HPDE6-E6E7 (cell line): Measurements from ENCODE around the gene PSMA1.
"Not testable (repeated sequence)": the region's sequence is repeated elsewhere in the genome, so short reads cannot be mapped to it uniquely, and the experiment has no call there.

Experiments
- DNase-seq: peaks from one replicate; pipeline ENCODE4 v3.0.0; 2011; ENCODE audit warnings: missing footprints; ENCODE audit errors: extremely low spot score

The PSMA1 gene

DNA sequence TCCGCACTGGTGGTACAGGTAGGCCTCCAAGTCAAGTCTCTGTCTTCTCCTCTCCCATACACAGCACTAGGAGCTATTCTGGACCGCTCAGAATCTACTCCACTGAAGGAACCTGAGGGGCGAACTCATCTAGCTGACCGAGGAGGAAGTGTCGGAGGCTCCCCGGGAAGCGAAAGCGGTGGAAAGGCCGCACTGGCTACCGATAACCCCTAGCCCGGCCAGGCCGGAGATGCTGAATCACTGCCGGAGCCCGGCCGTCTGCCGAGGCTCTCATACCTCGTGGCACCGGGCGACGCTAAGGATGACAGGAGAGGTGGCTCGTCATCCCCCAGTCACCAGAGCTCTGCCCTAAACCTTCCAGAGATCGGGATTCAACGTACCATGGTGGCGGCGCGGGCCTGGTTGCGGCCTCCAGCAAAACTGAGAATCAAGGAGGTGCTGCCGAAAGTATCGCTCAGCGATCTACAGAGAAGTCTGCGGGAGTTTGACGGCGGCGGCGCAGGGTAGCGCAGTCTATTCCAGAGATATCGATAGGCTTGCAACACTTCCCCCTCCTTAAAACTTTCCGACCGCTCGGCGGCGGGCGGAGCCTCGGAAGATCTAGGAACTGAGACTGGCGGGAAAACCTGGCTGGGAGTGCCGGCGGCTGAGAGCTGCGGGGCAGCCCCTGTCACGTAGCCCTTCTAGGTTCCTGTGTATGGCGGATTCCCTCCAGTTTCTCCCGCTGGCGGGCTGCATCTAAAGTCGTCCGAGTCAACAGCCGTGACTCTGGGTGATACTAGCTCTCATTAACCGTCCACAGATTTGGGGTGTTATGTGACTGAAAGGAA, at the start of gene PSMA1:
PSMA1 (minus strand) TSS at position 470 of the 830 bp plus-strand sequence; CDS start at position 383, 87 bp downstream.
- DNase-seq = peak; percentile 81

DNA sequence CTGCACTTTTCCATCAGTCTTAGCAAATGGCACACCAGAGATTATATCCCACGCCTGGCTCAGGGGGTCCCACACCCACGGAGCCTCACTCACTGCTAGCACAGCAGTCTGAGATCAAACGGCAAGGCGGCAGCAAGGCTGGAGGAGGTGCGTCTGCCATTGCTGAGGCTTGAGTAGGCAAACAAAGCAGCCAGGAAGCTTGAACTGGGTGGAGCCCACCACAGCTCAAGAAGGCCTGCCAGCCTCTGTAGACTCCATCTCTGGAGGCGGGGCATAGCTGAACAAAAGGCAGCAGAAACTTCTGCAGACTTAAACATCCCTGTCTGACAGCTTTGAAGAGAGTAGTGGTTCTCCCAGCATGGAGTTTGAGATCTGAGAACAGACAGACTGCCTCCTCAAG, 49.3 kb upstream of the PSMA1 start:
- DNase-seq = not testable (repeated sequence)

DNA sequence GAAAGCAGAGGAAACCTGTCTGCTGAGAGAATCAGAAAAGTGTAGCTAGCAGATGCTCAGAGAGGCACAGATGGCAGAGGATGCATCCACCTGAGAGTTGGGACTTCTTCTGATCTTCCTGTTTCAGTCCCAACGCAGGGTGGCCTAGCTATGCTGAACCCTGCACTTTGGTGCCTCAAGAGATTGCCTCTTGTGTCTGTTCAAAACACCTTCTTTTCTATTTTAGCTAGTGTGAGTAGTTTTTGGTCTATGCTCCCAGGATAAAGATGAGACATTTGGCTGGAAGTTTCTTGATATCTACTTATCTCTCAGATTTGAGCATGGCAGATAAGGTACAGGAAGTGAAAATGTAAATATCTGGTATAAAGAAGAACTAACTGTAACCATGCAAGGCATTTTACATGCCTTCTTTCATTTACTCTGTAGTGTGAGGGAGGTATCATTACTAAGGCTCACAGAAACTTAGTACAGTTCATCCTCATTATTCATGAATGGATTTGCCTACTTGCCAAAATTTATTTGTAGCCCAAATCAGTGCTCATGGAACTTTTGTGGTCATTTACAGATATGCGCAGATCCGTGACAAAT, 47.0 kb upstream of the PSMA1 start:
- no peak for DNase-seq

DNA sequence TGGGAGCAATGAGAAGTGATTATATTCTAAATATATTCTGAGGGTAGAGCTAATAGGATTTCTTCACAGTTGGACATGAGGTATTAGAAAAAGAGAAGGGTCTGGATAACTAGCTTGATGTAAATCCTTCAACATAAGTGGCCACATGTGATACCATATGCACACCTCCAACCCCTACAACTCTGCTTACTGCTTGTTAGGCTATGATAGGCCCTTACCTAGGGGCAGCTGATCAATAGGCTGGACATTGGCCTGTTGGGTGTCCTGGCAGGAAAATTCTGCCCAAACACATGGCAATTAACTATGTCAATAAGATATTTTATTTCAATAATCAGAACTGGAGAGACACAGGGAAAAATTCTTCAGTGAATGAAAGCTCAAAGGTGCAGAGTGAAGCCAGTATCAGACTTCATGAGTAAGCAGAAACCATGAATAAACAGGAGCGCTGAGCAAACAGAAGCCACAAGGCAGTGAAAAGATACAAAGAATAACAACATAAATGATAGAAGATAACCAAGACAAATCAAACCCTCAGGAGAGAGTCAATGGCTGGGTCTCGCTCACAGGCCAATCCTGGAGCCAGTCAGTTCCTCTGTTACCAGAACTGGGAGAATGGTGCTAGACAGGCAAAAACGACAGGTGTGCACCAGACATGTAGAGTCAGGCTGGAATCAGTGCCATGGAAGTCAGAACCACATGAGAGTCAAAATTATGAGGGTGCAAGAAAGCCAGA, 46.3 kb upstream of the PSMA1 start:
- DNase-seq = no peak

DNA sequence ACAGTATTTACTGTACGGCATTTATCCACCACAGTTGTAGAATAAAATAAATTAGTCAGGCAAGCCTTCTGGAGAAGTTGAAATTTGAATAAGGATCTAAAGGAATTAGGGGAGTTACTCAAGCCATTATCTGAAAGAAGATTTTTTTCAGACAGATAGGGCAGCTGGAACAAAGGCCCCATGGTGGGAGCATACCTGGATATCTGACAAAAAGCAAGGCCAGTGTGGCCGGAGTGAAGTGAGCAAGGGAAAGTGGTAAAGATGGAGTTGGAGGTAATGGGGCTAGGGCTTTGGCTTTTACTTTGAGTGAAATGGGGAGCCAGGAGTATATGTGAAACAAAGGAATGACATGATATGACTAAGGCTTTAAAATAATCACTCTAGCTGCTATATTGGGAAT, 45.7 kb upstream of the PSMA1 start:
- no peak for DNase-seq

DNA sequence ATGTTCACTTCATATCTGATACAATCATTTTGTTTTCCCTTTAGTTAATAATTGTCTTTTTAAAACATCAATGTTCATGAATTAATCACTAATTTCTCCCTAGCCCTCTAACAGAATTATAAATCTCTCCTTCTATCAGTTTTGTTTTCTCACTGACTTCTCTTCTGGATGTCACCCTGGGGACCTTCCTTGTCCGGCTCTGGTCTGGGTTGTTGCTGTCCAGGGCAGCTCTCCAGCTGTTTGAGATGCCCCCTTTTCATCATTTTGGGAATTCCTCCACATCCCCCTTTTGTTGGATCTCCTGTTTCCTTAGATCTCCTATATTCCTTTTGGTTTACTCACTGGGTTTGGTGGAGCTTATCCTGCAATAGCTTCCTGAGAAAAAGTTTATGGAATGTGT, 35.6 kb upstream of the PSMA1 start:
- DNase-seq = no peak

DNA sequence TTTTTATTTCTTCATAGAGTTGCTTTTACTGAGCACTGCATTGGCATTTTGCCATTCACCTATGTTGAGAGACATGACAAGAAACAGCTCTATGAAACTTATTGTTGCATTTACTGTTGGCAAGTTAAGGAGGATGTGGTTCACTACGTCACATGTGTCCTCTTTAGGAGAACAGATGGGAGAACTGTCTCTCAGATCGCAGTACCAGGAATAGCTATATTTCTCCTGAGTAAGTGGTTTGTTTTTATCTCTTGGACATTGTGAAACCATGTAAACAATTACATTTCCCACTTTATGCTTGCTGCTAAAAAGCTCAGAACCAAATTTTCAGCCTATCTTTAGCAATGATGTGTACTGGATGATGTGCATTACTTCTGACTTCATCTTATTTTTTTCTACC, 34.8 kb upstream of the PSMA1 start:
- DNase-seq = no peak

DNA sequence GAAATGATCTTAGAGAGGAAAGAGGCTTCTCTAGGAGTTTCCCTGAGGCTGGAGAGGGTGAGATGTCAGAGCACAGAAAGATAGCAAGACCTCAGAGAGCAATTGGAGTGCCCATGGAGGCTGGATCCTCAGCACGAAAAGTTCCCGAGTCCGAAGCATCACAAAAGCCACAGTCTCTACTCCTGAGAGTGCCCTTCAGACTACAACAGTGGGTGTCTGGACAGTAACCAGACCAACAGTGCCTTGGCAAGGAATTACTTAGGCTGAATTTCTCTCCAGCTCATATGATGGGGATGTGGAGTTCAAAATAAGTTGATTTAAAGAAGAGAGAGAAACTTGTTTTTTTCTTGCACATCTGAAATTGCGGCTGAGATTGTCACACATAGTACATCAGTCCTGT, 31.9 kb upstream of the PSMA1 start:
- DNase-seq = no peak

DNA sequence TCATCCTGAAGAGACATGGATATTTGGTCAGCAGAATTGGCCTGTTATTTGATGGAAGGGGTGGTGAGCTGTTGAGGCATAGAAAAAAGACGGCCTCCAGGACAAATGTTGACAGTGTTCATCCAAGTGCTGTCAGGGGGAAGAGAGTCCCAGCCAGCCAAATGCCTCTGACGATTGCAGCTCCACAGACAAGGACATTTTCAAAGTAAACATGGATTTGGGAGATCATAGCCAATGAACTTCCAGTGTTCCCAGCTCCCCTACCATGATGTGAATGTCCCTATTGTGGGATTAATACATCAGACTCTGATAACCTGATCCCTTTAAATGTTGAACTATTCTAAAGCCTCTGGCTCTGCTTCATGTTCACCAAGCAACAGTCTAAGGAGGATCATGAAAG, 31.2 kb upstream of the PSMA1 start:
- no peak for DNase-seq

DNA sequence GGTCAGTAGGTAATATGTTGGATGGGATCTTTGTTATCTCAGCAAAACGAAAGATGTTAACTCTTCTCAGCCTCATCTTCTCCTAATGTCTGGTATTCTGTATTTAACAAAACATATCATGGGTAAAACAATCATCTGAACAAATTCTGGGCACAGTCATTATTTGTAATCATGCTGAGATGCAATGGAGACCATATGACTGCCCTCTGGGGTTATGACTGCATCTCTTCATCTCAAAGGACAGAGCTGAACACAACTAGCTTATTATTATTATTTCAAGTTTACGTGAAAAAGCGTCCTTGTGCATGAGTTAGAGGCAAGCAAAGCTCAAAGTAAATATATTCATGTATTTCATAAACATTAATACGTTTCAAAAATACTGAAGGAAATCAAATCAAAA, 29.7 kb upstream of the PSMA1 start:
- DNase-seq = no peak

DNA sequence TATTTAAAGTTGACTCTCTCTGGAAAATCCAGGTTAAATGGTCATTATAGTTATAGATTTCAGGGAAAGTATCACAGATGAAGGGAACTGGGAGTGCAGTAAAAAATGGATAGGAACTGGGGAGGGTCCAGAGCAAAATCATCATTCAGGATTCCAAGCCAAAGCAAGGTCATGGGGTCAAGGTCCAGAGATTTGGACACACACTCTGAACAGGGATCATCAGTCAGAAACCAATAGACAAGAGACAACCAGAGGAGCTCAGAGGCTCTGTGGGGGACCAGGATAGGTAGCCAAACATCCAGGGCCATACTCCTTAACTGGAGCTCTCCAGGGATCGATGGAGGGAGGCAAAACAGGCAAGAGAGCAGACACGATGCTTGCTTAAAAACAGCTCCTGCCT, 27.3 kb upstream of the PSMA1 start:
- DNase-seq = no peak

DNA sequence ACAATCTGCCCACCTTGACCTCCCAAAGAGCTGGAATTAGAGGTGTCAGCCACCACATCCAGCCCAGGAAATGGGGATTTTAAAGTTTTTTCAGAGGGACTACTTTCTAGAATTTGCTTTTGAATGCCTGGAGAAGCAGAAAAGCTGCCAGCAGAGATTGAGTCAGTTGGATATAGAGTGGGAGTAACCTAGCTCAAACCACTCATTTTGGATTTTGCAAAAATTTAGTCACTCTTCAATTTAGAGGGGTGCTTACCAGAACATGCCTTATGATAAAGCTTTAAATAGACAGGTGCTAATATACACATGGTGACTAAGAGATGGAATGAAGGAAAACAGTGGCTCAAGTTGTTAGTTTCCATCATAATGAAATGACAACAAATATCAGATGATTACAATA, 26.5 kb upstream of the PSMA1 start:
- no peak for DNase-seq

DNA sequence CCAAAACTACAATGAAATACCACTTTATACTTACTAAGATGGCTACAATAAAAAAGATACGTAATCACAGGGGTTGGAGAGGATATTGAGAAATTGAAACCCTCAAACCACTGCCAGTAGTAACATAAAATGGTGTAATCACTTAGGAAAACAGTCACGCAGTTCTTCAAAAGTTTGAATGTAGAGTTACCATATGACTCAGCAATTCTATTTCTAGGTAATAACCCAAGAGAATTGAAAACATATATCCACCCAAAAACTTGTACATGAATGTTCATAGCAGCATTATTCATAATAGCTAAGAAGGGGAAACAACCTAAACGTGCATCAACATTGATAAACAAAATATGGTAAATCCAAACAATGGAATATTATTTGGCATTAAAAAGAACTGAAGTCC, 24.4 kb upstream of the PSMA1 start:
- no peak for DNase-seq

DNA sequence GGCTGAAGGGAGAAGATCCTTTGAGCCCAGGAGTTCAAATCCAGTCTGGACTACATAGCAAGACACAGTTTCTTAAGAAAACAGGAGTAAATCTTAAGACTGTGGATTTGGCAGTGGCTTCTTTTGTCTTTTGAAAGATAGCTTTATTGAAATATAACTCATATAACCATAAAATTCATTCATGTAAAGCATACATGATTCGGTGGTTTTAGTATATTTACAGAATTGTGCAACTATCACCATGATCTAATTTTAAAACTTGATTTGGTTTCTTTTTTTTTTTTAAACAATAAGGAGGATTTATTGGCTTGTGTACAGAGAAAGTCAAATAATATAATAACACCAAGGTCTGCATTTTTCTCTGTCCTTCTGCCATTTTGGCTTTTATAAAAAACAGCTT, 23.1 kb upstream of the PSMA1 start:
- no peak for DNase-seq

DNA sequence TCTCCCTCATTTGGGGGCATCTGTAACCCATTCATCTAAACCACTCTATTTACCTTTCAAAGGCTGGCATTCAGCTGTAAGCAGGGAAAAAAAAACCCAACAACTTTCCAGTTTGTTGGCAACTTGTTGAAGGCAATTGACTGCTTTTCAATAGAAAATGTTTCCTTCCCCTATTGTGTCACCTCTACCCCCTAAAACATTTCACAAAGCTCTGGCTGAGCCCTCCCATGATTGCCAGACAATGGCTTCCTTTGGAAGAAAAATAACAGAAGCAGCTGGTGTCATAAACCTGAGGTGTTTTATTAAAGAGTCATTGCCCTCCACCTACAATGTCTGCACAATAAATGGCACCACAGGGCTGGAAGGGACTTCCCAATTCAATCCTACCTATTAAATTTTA, 22.1 kb upstream of the PSMA1 start:
- DNase-seq = no peak

DNA sequence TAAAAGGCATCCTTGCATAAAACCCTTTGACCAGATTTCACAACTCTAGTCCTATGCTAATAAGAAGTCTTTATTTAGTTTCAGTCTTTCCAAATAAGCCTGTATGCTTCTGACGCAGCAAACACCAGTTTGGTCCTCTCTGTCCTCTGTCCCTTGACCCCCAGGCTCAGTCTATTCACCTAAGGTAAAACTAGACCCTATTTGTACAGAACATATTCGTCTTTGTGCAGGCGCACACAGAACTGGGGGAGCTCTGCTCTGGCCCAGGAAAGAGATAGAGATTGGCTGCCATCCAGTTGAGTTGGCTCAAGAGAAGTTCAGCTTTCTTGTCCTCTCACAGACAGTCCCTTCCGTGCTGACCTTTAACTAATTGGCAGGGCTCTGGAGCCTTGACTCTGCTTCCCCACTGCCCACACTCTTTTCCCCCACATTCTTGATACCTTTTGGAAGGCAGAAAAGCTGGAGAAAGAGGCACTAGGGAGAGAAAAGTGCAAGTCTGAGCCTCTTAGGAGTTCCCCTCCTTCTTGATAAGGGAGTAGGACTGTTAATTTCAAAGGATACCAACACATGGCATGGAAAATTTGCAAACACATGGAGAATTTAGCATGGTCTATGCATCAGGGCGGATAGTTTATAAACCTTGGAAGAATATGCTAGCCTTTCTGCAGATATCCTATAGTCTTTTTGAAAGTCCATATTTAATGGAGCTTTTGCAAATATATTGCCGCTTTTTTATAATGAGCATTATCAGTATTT, 21.2 kb upstream of the PSMA1 start:
- DNase-seq = no peak

DNA sequence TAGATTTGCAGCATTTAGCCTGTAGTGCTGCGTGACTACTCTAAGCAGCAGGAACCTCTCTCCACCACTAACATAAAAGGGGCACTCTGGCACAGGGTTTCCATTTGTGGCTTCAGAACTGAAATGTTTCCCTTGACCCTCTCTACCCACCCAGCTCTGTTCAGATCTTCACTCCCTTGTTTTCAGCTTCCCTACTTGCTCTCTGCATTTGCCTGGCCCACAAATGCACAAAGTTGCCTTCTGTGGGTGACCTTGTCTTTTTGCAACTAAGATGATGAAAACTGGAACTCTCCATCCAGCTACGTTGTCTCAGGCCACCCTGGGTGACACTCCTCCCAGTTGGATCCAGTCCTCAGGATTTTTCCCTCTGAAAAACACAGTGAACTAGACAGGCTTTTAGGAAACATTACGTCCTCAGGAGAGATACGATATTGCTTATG, 19.8 kb upstream of the PSMA1 start:
- no peak for DNase-seq

DNA sequence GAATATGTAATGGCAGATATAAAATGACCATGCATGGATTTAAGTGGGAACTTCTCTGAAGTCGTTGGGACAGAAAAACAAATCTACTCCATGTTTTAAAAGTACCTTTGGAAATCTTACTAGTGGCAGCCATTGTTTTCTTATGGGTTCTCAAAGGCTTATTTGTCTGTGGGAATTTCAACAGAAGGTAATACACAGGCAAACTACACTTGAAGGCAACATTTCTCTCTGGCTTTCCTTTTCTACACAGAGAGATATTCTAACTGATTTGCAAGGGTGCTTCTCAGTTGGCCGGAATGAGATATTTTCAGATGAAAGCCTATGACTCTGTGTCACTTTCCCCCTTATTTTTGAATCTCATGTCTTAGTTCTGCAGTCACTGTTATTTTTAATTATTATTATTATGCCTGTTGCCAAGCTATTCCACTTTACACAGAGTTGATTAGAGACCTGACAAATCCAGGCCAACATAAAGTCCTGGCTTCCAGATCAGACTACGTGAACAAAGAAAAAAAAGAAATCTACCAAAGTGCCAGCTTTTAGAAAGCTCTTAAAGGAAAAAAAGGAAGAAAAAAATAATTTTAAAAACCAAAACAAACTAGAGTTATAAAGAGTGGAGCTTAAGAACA, 18.9 kb upstream of the PSMA1 start:
- DNase-seq = no peak

DNA sequence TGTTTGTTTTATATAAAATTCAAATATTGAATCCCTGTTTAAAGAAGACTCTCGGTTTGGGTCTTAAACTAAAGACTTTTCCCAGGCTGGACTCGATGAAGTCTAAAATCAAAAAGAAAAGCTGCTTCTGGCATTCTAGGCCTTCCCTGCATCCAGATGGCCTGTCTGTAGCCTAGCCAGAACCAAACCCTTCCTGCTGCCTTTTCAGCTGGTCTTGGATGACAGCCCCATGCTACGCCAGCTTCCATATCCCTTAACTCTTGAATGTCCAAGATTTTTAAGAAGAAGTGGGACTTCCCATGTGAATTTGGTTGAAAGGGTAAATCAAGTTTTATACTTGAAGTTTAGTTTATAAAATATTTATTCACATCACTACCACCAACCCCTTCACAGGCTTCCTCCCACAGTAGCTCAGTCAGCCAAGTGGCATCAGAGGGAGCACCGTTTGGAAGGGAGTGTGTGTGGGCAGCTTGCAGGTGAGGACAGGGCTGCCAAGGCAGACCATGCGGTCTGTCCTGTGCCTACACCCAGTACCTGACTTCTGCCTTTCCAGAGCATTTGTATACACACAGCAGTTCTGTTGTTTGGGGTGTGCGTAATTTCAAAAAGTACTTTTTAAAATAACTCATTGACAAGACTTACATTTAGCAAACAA, 18.2 kb upstream of the PSMA1 start:
- no peak for DNase-seq

DNA sequence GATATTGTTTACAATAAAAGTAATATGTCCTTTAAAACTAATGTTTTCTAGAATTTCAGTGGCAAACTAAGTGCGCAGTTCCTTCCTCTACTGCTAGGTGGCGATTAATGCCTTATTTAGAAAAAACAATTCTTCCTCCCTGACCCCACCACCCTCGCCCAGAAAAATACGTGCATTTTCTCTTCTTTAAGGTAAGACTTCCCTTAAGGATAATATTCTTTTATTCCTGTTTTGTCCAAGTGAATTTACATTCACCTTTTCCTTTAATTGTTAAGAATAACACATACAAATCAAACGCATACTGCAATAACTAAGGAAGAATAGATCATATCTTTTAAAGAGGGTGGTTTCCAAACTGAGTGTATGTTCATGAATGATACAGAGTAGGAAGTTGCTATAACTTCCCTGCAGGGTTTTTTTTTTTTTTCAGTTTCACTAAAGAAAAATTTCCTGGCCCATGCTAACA, 17.0 kb upstream of the PSMA1 start:
- DNase-seq = peak; percentile 35

DNA sequence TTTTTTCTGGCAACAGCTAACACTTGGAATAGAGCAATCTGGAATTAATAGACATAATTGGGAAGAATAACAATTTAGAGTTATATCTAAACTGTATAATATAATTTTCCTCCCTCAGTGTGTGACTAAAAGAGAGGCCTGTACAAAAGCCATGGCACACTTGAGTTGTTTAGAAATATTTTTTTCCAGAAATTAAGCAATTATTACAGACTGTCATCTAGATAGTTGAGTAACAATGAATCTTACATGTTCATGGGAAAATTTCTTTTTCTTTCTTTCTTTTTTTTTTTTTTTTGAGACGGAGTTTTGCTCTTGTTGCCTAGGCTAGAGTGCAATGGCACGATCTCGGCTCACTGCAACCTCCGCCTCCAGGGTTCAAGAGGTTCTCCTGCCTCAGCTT, 15.0 kb upstream of the PSMA1 start:
- DNase-seq = not testable (repeated sequence)
